Skeletal muscle cell (primary cell): ENCODE results near the gene ZNF587.
A peak's percentile ranks its signal among the peaks of the same experiment; 100 is the strongest.
"Not testable (repeated sequence)": the region's sequence is repeated elsewhere in the genome, so short reads cannot be mapped to it uniquely, and the experiment has no call there.

Experiments used
- DNase-seq: peaks from one replicate; pipeline ENCODE4 v3.0.0-alpha.2; 2010; ENCODE audit warnings: low read depth
- H3K4me3 ChIP-seq: 2 replicates; pipeline ENCODE4 v1.5.1; 2011; ENCODE audit warnings: low read depth, mild to moderate bottlenecking, control low read depth, low read length, moderate library complexity

ZNF587 gene

GRCh38 chr19:57870225-57870624, 20.6 kb downstream of the ZNF587 start:
- DNase-seq = no peak
- H3K4me3 ChIP-seq = no peak overlapping the region

DNA sequence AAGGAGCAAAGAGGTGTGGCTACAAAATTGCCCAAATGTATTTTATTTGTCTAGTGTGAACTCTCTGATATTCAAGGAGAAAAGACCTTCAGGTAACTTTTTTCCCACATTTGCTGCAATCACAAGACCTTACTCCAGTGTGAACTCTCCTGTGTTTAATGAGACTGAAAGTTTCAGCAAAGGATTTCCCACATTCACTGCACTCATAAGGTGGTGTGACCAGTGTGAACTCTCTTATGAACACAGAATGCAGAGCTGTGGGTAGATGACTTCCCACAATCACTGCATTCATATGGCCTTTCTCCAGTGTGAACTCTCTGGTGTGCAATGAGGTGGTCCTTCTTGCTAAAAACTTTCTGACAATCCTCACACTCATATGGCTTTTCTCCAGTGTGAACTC, 22.8 kb downstream of the ZNF587 start:
- no peak overlapping the region for H3K4me3 ChIP-seq
- DNase-seq = no peak

- DNase-seq, H3K4me3 ChIP-seq: not testable (repeated sequence)
These were observed 24.5 kb downstream of the ZNF587 start for GRCh38 chr19:57873883-57874799.

DNA sequence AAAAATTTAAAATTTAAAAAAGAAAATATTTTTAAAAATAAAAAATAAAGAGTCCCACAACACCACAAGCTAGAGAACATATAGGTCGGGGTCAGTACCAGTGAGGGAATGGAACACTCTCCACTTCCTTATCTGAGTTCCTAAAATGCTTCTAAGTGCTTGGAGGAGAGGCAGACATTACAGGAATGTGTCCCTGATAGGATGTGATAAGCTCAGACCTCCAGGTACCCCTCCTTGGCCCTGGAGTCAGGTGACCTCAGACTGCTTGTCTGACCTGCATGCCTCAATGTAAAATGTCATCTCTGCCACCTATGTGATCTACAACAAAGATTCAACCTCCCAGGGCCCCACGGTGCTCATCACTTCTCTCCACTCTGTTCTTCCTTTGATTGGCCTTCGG, 36.4 kb downstream of the ZNF587 start:
- no peak for DNase-seq

GRCh38 chr19:57887195-57887941, 37.7 kb downstream of the ZNF587 start:
- no peak overlapping the region for H3K4me3 ChIP-seq

More for the DNA sequence above, 36.4 kb downstream of the ZNF587 start:
- no peak overlapping the region for H3K4me3 ChIP-seq

DNA sequence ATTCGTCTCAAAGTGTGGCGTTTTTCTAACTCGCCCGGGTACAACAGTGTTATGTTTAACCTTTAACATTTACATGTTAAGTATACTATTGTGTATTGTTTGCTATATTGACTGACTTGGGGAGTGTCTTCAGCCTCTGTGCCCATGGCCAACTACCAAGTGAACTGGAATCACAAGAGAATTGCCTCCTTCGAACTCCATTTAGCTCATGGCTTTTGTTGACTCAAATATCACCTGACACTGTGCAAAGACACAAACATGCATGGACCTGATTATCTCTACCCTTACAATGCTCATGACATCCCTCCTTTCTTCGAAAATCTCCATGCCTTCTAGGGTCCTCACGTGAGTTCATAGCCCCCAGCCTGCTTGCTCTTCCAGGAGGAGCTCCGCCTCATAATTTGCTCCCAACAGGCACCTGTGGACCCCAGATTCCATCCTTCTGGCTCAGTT, 38.5 kb downstream of the ZNF587 start:
- H3K4me3 ChIP-seq = peak overlapping the region; percentile 71
- no peak for DNase-seq

More at GRCh38 chr19:57887195-57887941, 37.7 kb downstream of the ZNF587 start:
- no peak for DNase-seq

DNA sequence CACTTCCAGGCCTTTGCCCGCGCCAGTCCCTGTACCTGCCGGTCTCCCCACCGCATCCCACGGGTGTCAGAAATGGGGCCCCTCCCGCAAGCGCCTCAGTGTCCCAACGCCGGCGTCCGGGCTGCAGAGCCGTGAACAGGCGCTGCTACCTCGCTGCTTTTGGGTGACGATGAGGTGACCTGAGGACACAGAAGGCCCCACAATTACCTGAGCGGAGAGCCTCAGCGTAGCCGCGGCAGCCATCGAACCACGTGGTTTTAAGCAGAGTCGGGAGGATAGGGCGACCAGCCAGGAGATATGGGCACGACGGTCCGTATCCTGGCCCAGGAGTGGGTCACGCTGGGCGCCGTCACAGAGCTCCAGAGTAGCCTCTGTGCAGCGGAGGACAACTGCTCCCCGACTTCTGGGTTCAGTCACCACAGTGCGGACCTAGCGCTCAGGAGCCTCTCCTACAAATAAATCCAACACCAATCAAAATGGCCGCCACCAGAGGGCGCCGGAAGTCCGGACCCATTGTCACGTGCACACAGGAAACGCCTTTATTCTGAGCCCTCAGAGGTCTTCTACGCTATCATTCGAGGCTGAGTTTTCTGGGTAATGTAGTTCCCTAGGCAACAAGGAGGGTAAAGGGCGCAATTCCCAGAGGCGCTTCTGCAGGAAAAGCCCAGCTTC, 39.0 kb downstream of the ZNF587 start, which contains the start of gene ZNF814:
Gene ZNF814, minus strand, starts transcription at position 478 of the 672 bp plus-strand sequence. Its CDS starts 235 bp downstream, at position 243.
- peak; percentile 19 for DNase-seq
- peak within 1 kb of the TSS; percentile 71 for H3K4me3 ChIP-seq

DNA sequence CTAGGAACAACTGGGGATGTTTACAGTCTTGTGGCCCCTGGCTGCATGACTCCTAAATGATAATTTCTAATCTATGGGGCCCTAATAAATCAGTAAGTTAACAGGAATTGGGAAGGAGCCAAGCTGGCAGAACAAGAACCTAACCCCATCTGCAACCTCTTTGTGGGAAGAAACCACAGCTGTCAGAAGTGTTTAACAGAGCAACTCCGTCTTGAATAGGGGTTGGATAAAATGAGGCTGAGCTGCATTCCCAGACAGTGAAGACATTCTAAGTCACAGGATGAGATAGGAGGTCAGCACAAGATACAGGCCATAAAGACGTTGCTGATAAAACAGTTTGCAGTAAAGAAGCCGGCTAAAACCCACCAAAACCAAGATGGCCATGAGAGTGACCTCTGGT, 41.0 kb downstream of the ZNF587 start:
- not testable (repeated sequence) for DNase-seq, H3K4me3 ChIP-seq

GRCh38 chr19:57900311-57900710, 50.7 kb downstream of the ZNF587 start:
- no peak for DNase-seq
- no peak overlapping the region for H3K4me3 ChIP-seq

- no peak for DNase-seq
- H3K4me3 ChIP-seq = no peak overlapping the region
These were observed 54.0 kb downstream of the ZNF587 start for GRCh38 chr19:57903618-57904184.

- H3K4me3 ChIP-seq = no peak overlapping the region
- DNase-seq = no peak
These were observed 55.6 kb downstream of the ZNF587 start for GRCh38 chr19:57905258-57905657.

DNA sequence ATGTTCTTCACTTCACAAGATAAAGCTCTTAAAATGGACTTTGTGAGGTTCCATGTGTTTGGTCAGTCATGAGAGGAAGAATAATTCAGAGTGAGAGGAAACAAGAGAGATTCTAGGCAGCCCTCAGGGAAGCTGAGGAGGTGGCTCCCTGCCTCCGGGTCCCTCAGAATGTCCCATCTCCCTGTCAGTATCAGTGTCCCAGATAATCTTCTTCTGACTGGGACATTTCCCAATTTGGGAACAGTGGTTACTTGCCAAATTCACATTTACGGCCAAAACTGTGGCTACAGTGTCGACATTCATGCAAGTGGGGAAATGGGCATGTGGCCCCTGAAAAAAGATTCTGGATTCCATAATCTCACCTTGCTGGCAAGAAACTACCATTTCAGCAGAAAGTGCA, 57.7 kb downstream of the ZNF587 start:
- H3K4me3 ChIP-seq = no peak overlapping the region
- no peak for DNase-seq

GRCh38 chr19:57914531-57914930, 64.9 kb downstream of the ZNF587 start:
- no peak overlapping the region for H3K4me3 ChIP-seq
- DNase-seq = no peak
